NCI-H774 (cell line): ENCODE data around the gene FAM222A.

Source experiments
- DNase-seq: peaks from one replicate; lab custom pipeline; 2025; lab: John Stamatoyannopoulos, UW

Gene FAM222A

GRCh38 chr12:109760031-109760929 lies 46.7 kb downstream of the FAM222A start:
- DNase-seq: peak; percentile 72

- no peak for DNase-seq
Observed at GRCh38 chr12:109760930-109761921, 47.6 kb downstream of the FAM222A start.

GRCh38 chr12:109762071-109762672 lies 48.5 kb downstream of the FAM222A start:
- no peak for DNase-seq

GRCh38 chr12:109762673-109763191 lies 49.1 kb downstream of the FAM222A start:
- DNase-seq: no peak

- DNase-seq: no peak
Observed at GRCh38 chr12:109763201-109763841, 49.7 kb downstream of the FAM222A start.

GRCh38 chr12:109764123-109764522 lies 50.5 kb downstream of the FAM222A start:
- no peak for DNase-seq

GRCh38 chr12:109764776-109765445 lies 51.3 kb downstream of the FAM222A start:
- no peak for DNase-seq

GRCh38 chr12:109765446-109765810 lies 51.8 kb downstream of the FAM222A start:
- DNase-seq: no peak

- DNase-seq: no peak
Observed at GRCh38 chr12:109766251-109766778, 52.7 kb downstream of the FAM222A start.

GRCh38 chr12:109767456-109767855 lies 53.8 kb downstream of the FAM222A start:
- DNase-seq: no peak

GRCh38 chr12:109767991-109768900 lies 54.6 kb downstream of the FAM222A start:
- DNase-seq: no peak

- no peak for DNase-seq
Observed at GRCh38 chr12:109768901-109769670, 55.5 kb downstream of the FAM222A start.

GRCh38 chr12:109770104-109770860 lies 56.7 kb downstream of the FAM222A start:
- DNase-seq: no peak

GRCh38 chr12:109770861-109771670 lies 57.4 kb downstream of the FAM222A start:
- DNase-seq: no peak

- DNase-seq: no peak
Observed at GRCh38 chr12:109771746-109772621, 58.4 kb downstream of the FAM222A start.
